Stimulated activated CD4-positive, alpha-beta T cell treated with anti-CD3 and anti-CD28 coated beads, Interleukin-2, amount 100 ng/mL, for 48 hours (primary cell): ENCODE measurements around the gene HDAC4.
A peak's percentile ranks its signal among the peaks of the same experiment; 100 is the strongest.

Experiments
- DNase-seq, 2 donors: peaks; one replicate each; pipeline ENCODE4 v3.0.0-alpha.2; 2020

The HDAC4 gene

GRCh38 chr2:239305771-239306170, 95.0 kb downstream of the HDAC4 start:
- no peak for DNase-seq

DNA sequence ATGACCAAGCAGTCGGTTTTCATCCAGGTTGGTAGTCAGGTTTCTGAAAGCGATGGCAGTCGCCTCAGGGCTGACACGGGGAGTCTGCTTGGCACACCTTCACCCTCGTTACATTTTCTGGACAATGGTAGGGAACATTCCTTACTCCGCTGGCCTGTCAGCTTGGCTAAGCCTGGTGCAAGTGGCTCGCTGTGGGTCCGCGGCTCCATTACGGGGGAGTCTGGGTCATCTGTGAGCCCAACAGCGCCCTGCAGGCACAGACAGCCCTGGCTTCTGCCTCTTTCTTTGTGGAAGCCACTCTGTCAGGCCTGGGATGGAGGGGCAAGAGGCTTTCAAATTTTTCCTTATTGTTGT, 95.6 kb downstream of the HDAC4 start:
- DNase-seq = no peak

DNA sequence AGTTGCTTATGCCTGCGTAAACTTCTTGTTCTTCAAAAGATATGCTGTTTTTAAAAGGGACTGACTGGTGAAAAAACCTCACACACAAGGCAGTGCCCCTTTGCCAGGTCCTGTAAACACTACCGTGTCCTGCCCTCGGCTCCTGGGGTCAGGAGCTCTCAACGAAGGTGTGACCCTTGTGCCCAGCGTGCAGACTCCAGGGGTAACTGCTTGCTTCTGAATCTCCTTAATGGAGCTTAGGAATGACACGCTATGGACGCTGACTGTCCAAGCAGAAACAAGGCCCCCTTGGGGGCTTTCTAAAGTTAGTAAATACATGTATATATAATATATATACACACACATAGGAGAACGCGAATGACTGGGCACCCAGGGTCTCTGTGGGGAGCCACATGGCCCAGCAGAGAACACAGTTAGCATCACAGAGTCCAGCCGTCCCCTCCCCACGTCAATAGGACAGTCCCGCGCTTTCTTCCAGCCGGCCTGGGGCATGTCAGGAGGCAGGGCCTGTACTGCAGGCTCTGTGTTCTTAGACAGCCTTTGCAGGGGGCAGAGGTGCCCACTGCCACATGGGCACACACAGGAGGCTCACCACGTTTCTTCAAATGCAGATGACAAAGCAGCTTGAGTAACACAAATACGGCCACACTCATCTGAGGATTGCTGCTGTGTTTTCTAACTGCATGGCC, 96.1 kb downstream of the HDAC4 start:
- no peak for DNase-seq

DNA sequence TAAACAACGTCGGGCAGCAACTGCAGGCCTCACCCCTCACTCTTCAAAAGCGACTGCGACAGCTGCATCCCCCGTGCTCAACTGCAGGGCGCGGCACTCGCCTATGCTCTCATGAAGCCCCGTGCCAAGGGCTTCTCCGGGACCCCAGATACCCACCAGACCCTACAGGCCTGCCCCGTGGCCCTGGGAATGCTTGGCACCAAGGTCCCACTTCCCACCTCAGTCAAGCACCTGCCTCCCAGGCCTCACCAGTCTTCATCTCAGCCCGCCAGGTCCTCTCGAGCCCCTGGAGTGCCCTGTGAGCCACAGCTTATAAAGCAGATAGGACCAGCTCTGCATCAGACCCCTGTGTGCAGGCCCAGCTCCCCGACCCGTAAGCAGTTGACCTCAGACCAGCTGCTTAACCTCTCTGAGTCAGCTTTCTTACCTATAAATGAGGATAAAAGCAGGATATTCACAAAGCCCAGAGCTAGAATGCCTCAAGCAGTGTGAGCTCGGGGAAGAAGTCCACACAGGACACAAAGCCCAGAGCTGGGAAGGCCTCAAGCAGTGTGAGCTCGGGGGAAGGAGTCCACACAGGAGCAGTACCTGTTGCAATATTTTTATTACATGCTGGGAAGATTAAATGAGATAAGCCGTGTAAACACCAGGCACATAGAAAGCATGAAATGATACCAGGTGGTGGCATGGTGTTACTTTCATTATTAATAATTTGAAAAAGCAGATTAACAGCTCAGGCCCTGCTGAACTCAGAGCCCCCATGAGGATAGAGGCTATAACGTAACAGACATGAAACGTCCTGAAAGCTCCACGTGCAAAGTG, 96.9 kb downstream of the HDAC4 start:
- DNase-seq = no peak

- DNase-seq = no peak
Observed at GRCh38 chr2:239302808-239303557, 97.8 kb downstream of the HDAC4 start.

GRCh38 chr2:239302083-239302807, 98.6 kb downstream of the HDAC4 start:
- no peak for DNase-seq

DNA sequence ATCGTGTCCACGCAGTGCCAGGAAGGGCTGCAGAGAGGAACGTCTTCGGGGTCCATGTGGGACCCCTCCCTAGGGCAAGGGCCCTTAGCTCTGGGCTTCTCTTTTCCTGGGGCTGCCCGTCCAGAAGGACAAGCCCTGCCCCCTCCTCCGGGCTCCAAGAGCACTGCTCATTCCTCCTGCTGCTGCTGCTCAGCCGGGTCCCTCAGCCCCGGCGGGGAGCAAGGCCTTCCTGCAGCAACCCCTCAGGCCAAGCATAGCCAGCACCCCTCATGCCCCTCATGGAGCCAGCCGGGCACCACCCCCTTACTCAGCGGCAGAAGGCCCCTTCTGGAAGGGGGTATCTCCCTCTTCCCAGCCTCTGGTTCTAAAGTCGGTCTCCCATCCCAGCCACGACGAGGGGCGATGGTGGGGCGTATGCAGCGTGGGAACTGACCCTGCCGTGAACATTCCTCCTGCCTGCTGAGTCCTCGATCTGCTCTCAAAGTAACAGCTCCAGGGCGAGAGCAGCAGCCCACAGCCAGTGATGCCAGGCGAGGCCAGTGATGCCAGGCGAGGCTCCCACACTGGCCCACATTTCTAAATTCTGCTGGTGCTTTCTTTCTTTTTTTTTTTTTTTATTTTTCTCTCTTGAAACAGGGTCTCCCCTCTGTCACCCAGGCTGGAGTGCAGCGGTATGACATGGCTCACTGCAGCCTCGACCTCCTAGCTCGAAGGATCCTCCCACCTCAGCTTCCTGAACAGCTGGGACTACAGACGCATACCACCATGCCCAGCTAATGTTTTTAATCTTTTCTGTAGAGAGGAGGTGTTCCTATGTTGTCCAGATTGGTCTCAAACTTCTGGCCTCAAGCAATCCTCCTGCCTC, 99.7 kb downstream of the HDAC4 start:
- DNase-seq = no peak

GRCh38 chr2:239300242-239300641, 100.6 kb downstream of the HDAC4 start:
- DNase-seq = no peak

DNA sequence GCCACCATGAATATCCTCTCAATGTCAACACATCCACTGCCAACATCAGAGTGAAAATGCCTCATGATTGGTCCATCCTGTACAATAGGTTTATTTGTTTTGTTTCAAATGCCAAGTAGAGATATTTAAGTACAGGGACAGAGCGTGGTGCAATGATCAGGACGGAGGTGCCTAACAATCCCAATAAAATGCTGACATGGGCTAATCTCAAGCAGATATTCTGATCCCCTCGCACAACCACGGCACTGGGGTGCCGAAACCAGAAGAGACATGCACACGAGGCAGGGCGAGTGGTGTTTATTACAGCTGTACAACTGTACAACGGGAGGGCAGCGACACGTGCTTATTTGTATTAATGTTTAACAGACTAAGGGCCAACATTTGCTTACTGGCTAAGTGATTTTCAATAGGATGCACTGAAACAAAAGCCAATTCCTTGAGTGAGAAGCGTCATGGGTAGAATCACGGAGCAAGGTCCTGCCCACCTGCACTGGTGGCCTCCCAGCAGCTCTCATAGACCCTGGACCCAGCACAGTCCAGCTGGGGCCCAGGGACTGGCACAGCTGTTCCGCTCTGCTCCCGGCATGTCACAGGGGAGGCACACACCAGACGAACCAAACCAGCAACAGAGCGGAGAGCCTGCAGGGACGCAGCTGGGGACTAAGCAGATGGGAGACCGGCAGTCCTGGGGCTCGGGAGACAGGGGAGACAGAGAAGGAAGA, 101.4 kb downstream of the HDAC4 start:
- DNase-seq = no peak

DNA sequence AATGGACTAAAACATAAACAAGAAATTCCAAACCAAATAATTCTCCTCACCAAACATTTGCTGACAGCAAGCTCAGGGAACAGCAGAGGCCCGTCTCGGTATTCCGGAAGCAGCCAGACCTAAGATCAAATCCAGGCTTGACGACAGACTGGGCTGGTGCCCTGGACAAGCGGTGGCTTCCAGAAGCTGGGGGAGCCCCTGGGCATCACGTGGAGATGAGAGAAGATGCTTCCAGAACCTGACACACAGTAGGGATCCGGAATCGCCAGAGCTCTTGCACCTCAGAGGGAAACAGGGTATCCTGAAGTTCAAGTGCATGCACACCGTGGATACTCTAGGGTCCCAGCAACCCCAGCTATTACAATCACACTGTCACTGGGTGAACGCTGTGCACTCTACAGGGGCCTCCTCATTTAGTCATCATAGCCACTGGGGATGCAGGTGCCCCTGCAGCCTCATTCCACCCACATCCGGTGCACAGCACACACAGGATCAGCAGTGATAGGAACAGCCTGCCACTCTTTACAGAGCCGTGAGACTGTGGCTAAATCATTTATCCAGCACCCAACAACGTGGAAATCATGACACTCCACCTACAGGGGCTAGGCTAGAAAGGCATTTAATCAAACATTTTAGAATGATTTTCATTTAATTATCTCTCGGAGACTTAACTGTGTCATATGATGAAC, 102.6 kb downstream of the HDAC4 start:
- DNase-seq = peak; percentile 45 to 54

DNA sequence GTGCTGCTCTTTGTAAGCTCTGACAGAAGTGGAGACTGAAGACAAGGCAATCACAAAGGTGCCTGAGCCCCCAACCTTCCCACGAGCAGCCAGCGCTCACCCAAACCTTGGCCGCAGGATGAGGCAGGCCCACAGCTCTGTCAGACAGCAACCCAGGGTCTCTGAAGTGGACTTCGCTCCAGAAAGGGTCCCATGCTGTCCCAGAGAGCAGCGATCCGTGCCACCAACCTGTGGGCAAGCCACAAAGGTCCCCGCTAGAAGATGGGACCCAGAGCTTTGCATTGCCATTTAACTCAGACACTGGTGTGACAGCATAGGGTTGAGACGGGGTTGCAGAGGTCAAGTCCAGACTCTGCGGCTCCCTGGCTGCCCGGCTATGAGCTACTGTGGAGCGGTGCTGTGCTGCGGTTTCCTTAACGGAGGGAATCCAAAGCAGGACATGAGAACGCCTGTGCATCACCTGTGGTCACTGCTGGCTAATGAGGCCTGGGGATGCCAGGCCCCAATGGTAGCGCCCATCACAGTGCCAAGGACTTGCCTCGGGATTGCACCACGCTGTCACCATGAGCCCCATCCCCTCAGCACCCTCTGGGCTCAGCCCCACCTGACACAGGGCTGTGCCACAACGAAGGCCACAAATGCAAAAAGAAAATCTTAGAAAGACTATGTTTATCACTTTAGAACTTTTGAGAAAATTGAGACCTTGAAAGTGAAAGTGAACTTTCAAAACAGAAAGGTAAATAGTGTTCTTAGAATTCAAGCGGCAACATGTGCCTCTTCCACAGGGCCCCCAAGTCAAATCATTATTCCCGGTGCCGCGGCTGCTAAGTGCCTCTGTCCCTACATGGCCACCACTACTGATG, 103.4 kb downstream of the HDAC4 start:
- DNase-seq = no peak

GRCh38 chr2:239296020-239296932, 104.5 kb downstream of the HDAC4 start:
- DNase-seq = no peak

GRCh38 chr2:239295377-239296019, 105.3 kb downstream of the HDAC4 start:
- DNase-seq = no peak

GRCh38 chr2:239294571-239295054, 106.2 kb downstream of the HDAC4 start:
- DNase-seq = no peak

GRCh38 chr2:239293775-239294430, 106.9 kb downstream of the HDAC4 start:
- peak; percentile 52 to 60 for DNase-seq

DNA sequence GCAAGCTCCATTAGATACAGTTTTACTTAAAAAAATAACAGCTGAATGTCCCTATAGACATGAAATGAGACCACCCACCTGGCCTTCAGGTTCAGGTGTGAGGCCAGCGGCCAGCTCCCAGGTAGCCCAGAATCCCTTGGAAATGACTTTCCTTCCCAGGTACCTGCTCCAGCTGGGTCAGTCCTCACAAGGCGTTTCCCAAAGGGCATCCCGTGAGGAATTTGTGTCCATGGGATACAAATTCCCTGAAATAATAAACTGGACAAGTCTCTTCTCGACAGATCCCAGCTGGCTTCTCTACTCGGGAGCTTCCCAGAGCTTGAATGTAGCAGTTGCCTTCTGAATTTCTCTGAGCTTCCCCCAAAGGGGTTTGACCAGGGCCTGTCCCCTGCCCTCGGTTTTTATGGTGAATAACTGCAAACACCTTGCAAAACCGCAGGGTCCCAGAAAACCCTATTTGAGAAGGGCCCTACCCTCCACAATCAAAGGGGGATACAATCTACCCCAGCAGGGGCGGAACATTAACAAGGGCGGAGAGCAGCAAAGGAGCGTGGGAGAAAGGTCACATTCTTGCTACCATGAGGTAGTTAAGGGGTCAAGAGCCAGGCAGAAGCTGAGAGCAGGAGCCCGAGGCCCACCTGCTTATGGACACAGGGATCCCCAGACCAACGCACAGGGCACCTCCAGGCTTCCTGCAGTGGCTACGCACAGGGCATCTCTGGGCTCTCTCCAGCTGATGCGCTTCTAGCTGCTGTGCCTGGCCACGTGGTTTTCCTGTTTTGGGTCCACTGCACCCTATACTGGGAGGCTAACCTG, 107.7 kb downstream of the HDAC4 start:
- no peak for DNase-seq
